RCC 7860 (cell line): ENCODE measurements around the gene MOB1A.
A peak's percentile ranks its signal among the peaks of the same experiment; 100 is the strongest.
"Not testable (repeated sequence)": the region's sequence is repeated elsewhere in the genome, so short reads cannot be mapped to it uniquely, and the experiment has no call there.

ENCODE experiments used
- DNase-seq: peaks from one replicate; pipeline ENCODE4 v3.0.0-alpha.2; 2015; ENCODE audit warnings: low spot score
- FAIRE-seq: peaks from 2 replicates; lab custom pipeline; 2012; peaks lifted over from hg19 to GRCh38; lab: Jason Lieb, UNC

MOB1A gene

GRCh38 chr2:74199275-74199701, 20.6 kb upstream of the MOB1A start:
- FAIRE-seq (no peak), DNase-seq (no peak)

DNA sequence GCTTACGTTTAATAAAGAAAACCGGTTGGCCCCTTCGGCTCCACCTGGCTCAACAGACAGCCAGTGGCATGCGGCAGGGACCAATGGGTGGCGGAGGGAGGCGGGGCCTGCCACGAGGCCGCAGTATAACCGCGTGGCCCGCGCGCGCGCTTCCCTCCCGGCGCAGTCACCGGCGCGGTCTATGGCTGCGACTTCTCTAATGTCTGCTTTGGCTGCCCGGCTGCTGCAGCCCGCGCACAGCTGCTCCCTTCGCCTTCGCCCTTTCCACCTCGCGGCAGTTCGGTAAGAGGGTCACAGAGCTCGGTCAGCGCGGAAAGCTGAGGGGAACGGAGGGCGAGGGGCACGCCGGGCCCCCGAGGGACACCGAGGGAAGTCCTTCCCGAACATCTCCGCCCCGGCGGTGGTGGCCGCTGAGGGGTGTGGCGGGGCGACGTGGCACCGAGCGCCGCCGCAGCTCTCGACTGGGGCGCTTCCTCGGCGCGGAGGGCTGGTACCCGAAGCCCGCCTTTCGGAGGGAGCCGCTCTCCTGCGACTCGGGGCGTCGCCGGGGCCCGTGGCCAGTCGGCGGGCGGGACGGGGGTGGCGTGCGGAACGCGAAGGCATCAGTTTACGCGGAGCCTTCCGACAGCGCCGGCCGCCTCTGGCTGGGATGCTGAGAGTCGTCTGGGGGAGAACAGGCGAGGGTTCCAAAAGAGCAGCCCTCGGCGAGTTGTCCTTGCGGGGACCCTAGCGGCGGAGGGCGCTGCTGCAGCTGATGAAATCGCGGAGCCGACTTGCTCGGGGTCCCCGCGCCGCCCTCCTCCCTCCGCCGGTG, 20.0 kb upstream of the MOB1A start, which contains the start of gene MTHFD2:
TSS of gene MTHFD2 (plus strand) at position 155 of the 814 bp plus-strand sequence. CDS start at position 182, 27 bp downstream.
- DNase-seq, result peak; percentile 96
- peak; percentile 69 for FAIRE-seq

- DNase-seq (no peak), FAIRE-seq (no peak)
Observed at GRCh38 chr2:74198023-74198460, 19.4 kb upstream of the MOB1A start.

- no peak for FAIRE-seq
- DNase-seq, result no peak
Observed at GRCh38 chr2:74197049-74197448, 18.4 kb upstream of the MOB1A start.

DNA sequence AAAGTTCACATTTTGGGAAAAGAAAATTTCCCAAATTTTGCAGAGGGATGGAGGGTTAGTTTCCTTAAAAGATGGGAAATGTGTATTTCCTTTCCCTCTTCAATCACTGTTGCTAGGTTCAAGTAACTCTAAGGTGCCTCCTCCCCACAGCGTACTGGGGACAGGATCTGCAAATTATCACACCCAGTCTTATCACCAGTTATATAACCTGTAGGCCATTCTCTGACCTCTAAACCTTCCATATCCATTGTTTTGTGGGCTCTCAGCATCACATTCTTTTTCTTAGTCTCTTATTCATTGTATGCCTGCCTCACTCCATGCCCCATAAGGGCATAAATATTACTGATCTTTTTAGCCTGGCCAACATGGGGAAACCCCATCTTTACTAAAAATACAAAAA, 16.1 kb upstream of the MOB1A start:
- FAIRE-seq (no peak), DNase-seq (no peak)

- DNase-seq, result no peak
- FAIRE-seq, result no peak
Observed at GRCh38 chr2:74191596-74192380, 13.1 kb upstream of the MOB1A start.

GRCh38 chr2:74188696-74189095, 10.0 kb upstream of the MOB1A start:
- DNase-seq (no peak), FAIRE-seq (no peak)

DNA sequence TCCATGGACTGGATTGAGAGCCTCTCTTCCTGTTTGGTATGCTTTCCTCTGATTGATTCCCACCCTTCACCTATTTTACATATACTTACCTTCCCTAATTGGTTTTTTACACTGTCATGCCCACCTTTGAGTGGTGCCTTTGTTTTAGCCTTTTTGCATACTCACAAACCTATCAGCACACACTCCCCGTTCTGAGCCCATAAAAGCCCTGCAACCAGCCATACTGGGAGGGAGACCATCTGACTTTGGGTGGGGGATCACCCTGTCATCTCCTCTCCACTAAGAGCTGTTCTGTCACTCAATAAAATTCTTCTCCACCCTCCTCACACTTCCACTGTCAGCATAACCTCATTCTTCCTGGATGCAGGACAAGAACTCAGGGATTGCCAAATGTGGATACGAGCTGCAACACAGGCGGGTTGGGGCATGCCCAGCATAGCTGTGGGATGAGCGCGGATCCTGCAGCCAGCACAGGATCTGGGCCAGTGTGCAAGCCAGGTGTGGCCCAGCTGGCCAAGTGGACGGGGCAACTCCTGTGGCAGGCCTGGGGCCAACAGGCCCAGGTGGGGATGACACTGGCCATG, 9.4 kb upstream of the MOB1A start:
- DNase-seq, result no peak
- no peak for FAIRE-seq

GRCh38 chr2:74186706-74187105, 8.0 kb upstream of the MOB1A start:
- DNase-seq, FAIRE-seq: not testable (repeated sequence)

DNA sequence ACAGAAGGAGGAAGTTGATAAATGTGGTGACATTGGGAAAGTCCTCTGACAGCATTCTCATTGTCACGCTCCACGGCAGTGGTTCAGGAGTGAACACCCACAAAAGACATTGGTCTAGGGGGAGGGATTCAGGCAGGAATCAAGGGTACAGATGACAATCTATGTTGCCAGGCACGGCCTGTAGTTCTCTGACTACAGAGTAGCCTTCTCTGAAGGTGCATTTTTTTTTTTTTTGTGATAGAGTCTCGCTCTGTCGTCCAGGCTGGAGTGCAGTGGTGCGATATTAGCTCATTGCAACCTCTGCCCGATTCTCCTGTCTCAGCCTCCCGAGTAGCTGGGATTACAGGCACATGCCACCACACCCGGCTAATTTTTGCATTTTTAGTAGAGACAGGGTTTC, 7.4 kb upstream of the MOB1A start:
- FAIRE-seq (no peak), DNase-seq (no peak)

DNA sequence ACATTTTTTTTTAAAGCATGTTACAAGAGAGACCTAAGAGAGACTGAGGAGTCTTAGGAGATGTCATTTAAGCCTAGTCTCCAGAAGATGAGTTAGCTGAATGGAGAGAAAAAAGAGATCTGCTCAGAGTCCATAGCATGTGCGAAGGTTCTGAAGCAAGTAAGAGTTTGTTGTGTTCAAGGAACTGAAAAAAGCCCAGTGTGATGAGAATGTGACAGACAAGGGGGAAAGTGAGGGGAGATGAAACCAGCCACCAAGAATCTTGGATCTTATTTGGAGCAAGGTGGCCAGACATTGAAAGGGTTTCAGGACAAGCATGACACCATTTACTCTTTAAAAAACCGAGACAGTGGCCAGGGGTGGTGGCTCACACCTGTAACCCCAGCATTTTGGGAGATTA, 5.2 kb upstream of the MOB1A start:
- no peak for FAIRE-seq
- DNase-seq, result no peak

- DNase-seq, result no peak
- FAIRE-seq, result no peak
Observed at GRCh38 chr2:74181739-74182138, 3.1 kb upstream of the MOB1A start.

DNA sequence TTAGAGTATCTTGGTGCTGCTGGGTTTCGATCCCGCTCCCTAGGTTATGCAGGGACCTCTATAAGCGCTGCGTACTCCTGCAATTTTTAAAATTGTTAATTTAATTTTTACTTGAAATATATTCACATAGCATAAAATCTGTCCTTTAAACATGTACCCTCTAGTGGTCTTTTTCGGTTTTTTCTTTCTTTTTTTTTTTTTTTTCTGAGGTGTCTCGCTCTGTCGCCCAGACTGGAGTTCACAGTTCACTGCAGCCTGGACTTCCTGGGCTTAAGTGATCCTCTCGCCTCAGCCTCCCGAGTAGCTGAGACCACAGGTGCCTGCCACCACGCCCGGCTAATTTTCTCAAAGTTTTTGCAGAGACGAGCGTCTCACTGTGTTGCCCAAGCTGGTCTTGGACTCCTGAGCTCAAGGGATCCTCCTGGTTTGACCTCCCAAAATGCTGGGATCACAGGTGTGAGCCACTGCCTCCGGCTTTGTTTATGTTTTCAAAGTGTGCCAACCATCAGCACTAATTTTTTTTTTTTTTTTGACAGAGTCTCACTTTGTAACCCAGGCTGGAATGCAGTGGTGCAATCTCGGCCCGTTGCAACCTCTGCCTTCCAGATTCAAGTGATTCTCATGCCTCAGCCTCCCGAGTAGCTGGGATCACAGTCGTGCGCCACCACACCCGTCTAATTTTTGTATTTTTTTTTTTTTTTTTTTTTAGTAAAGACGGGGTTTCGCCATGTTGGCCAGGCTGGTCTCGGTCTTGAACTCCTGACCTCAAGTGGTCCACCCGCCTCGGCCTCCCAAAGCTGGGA, 585 bp upstream of the MOB1A start:
- DNase-seq, result no peak
- no peak for FAIRE-seq

DNA sequence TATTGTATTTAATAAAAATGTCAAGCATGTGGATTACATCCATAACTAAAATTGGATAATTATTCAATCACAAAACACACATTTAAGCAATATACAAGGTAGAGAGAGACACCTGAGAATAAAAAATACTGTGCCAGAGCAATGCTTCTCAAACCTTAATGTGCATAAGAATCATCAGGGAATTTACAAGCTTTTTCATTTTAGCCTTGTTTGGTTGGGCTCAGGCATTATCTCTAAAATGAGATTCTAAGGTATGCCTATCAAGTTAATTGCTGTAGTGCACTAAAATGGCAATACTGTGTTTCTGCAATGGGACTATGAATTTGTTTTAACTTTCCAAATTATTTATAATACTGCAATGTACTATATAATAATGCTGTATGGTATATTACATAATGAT, 983 bp downstream of the MOB1A start:
- no peak for FAIRE-seq
- DNase-seq, result no peak

GRCh38 chr2:74174909-74175308, 3.8 kb downstream of the MOB1A start:
- no peak for FAIRE-seq
- no peak for DNase-seq

DNA sequence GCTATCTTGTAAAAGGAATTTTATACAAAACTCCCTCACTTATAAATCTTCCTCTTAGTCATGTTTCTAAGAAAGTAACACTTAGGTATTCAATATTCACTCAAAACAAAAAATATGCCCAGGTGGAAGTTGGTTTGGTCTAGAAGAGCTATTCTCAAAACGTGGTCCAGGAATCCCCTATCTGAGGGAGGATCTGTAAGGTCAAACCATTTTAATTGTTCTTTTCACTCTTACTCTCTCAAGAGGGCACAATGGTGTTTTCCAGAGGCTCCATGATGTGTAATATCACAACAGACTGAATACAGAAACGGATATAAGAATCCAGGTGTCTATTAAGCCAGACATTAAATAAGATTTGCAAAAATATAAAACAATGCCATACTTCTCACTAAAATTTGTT, 9.9 kb downstream of the MOB1A start:
- DNase-seq, result no peak
- FAIRE-seq, result no peak

- DNase-seq (no peak), FAIRE-seq (no peak)
Observed at GRCh38 chr2:74164761-74165160, 13.9 kb downstream of the MOB1A start.

DNA sequence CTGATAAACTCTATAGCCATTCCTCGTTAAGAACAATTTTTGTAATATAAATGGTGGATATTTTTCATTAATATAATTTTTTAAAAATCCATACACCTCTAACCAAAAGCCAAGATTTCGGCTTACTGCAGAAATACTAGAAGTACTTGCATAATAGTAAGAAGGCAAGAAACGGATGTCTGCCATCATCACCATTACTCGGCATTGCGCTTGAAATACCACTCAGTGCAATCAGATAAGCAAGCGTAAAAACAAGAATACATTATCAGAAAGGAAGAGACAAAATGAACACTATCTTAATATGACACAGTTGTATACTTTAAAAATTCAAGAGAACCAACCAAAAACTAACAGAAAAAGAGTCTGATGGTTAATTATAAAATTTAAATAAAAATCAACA, 15.7 kb downstream of the MOB1A start:
- FAIRE-seq (no peak), DNase-seq (no peak)

- no peak for FAIRE-seq
- no peak for DNase-seq
Observed at GRCh38 chr2:74155830-74156229, 22.8 kb downstream of the MOB1A start.

DNA sequence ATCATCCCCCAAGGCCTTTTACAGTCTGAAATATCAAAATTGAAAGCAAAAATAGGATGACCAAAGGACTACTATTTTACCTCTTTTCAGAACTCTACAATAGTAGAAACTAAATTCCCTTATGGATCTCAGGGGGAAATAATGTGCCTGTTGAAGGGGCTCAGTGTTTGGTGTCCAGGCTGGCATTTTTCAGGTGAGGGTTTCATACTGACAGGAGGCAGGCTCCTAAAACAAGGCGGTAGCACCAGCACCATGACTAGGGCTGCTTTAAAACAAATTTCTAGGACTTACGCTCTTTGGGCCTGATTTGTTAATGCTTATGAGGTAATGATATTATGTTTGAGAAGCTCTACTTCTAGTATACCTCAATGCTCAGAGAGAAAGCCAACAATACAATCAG, 25.7 kb downstream of the MOB1A start:
- DNase-seq (no peak), FAIRE-seq (no peak)
